Stomach (tissue), 9 donors: Measurements from ENCODE around the gene SP5. TPM values are rescaled to one million over a fixed set of nuclear protein-coding genes. Genes with fewer than 3 reads are reported as not detected.

Source experiments
- DNase-seq, 2 donors: peaks; one replicate each; pipeline versions ENCODE4 v3.0.0 to v3.0.0-alpha.2; 2013 to 2019
- H3K27ac ChIP-seq, 5 donors: fragments of 200-600 bp in 4 of 5; sonication (generic) in 4 of 5; one replicate each; pipeline ENCODE4 v1.5.1; 2013 to 2019; ENCODE audit warnings: mild to moderate bottlenecking in 1 of 5, moderate library complexity in 1 of 5
- H3K27me3 ChIP-seq, 3 donors: fragments of 200-600 bp; sonication (generic); one replicate each; pipeline ENCODE4 v1.5.1; 2017 to 2019; ENCODE audit warnings: mixed run types in 1 of 3
- H3K36me3 ChIP-seq, 4 donors: fragments of 200-600 bp; sonication (generic); 1 replicate in 3 of 4; 2 replicates in 1 of 4; pipeline ENCODE4 v1.5.1; 2016 to 2019
- H3K4me1 ChIP-seq, 4 donors: fragments of 200-600 bp; sonication (generic); one replicate each; pipeline ENCODE4 v1.5.1; 2016 to 2019
- H3K4me3 ChIP-seq, 4 donors: fragments of 200-600 bp; sonication (generic) in 3 of 4; one replicate each; pipeline ENCODE4 v1.5.1; 2016 to 2019; ENCODE audit warnings: mild to moderate bottlenecking in 1 of 4
- H3K9me3 ChIP-seq, 4 donors: fragments of 200-600 bp; sonication (generic); one replicate each; pipeline ENCODE4 v1.5.1; 2016 to 2019
- CTCF ChIP-seq, 7 experiments: fragments of 450-650 bp in 4 of 7; fragments of 200-600 bp in 3 of 7; sonication (generic) in 3 of 7; IDR thresholded peaks; one replicate each; pipeline ENCODE4 v1.5.1; 2016 to 2019; ENCODE audit warnings: antibody characterized with exemption in 7 of 7, control low read depth in 2 of 7, mild to moderate bottlenecking in 1 of 7
- EP300 ChIP-seq: sonication (generic); formaldehyde crosslinking; IDR thresholded peaks from one replicate; pipeline ENCODE4 v1.6.1; 2017; ENCODE audit warnings: antibody characterized with exemption
- POLR2A ChIP-seq, 4 donors: fragments of 450-650 bp; IDR thresholded peaks; one replicate each; pipeline ENCODE4 v1.6.1; 2016; ENCODE audit warnings: antibody characterized with exemption in 4 of 4, control low read depth in 2 of 4, mild to moderate bottlenecking in 1 of 4, moderate library complexity in 1 of 4
- POLR2AphosphoS5 ChIP-seq, 3 donors: sonication (generic); formaldehyde crosslinking; IDR thresholded peaks; one replicate each; pipeline ENCODE4 v1.6.1; 2016; ENCODE audit warnings: antibody characterized with exemption in 3 of 3
- WGBS, 5 donors: extraction: QIAGEN DNeasy Blood & Tissue Kit in 3 of 5; methylation state at CpG; one replicate each; pipeline versions ENCODE4 v1.1.5 to v1.1.7; 2013 to 2018; 5-methylcytosine and 5-hydroxymethylcytosine counted together
- intact Hi-C: fragments of 100-400 bp; cut with DNase I; formaldehyde crosslinking; loops from one replicate; pipeline ENCODE4 v1.15.1; 2023; ENCODE audit warnings: low total_unique reads
- polyA plus RNA-seq, 3 donors: library from polyadenylated mRNA; stranded (reverse); fragments of 200-250 nt; gene quantifications; one replicate each; pipeline ENCODE4 v1.2.3, GENCODE V29; 2013
- total RNA-seq, 5 donors: library from RNA; depleted of rRNA; stranded (reverse); fragments of >200 nt; gene quantifications; one replicate each; pipeline versions ENCODE4 v1.1.0 to v1.2.3, GENCODE V29; 2014 to 2016
- donor health status: healthy with polysubstance abuse.
- donor health status: Bipolar disorder and iron deficiency.
- donor health status: healthy.

Gene SP5
- total and polyA plus RNA-seq, 8 donors = 0.92 to 5.8 (median 3.0) TPM; not detected in 2

DNA sequence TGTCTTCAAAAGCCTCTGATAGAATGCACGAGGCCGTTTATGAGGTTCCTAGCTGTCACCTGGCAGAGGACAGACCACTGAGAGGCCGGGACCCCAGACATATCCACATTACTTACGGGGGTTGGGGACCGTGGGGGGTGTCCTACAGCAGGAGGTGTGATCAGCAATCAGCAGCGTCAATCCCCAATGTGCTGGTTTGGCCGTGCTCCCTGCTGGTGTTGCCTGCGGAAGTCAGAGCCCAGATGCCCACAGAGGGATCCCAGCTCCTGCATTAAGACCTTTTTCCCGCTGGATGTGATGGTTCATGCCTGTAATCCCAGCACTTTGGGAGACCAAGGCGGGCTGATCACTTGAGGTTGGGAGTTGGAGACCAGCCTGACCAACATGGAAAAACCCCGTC lies 20.8 kb upstream of the SP5 start:
- Histone ChIP-seq H3K4me1 (no peaks in the 10 kb centered on the region), H3K27ac (no peak overlapping the region), H3K36me3 (no peaks in the 10 kb centered on the region), H3K4me3 (no peak overlapping the region), H3K9me3 (no peaks in the 10 kb centered on the region), H3K27me3 (no peaks in the 10 kb centered on the region)
- no peak for DNase-seq
- TF ChIP-seq POLR2A (IDR thresholded peaks at IDR 0.05) (no peak), EP300 (no peak), CTCF (IDR thresholded peaks at IDR 0.05) (no peak), POLR2AphosphoS5 (IDR thresholded peaks at IDR 0.05) (no peak)
- 75 to 85% (median 80%) methylated on average over 11 of the region's 11 CpGs for WGBS, 5 donors
- intact Hi-C loops = no loop called here

DNA sequence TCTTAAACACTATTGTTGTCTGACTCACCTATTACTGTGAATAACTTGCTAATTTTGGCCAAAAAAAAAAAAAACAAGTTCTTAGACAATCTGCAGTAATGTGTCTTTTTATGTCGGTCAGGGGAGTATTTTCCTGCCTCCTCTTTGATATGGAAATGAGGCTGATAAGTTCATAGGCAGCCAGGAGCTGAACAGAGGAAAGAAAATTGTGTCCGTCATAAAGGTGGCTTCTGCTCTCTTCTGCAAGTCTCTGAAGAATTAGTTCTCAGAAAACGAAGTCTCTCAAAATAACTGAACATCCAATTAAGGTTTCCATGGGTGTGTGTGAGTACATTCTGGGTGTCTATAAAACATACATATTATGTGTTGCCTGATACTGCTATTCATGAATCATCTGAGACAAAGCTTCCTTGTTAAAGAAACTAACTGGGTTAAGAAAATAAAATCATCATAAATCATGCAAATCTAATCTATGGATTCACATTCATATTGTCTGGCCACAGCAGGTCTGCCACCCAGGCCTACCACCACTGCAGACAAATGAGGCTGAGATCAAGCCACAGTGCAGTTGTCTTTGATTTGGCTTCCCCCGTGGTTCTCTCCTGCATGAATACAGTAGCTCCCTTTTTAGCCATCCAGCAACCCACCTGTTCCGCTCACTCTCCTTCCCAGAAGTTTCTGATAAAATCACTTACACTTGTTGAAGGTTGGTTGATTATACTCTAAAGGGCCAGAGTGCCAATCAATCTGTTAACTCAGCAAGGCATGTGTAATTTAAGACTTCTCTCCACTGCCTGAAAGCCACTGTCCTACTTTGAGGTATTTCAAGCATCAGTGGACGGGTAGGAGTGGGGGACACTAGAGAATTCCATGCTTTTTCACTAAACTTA lies 19.4 kb upstream of the SP5 start:
- TF ChIP-seq CTCF (IDR thresholded peaks at IDR 0.05) = no peak
- no peak for TF ChIP-seq POLR2AphosphoS5 (IDR thresholded peaks at IDR 0.05)
- TF ChIP-seq POLR2A (IDR thresholded peaks at IDR 0.05) = no peak
- no peak for TF ChIP-seq EP300
- 58 to 73% (median 61%) methylated on average over 6 of the region's 6 CpGs for WGBS, 5 donors

GRCh38 chr2:170696948-170697347 lies 18.2 kb upstream of the SP5 start:
- Histone ChIP-seq H3K4me3 (no peak overlapping the region), H3K9me3 (no peaks in the 10 kb centered on the region), H3K27ac (no peak overlapping the region), H3K36me3 (no peaks in the 10 kb centered on the region), H3K27me3 (no peaks in the 10 kb centered on the region), H3K4me1 (no peaks in the 10 kb centered on the region)
- DNase-seq = no peak
- 74 to 85% (median 78%) methylated on average over 3 of the region's 3 CpGs for WGBS, 5 donors
- no peak for TF ChIP-seq POLR2AphosphoS5 (IDR thresholded peaks at IDR 0.05)
- TF ChIP-seq EP300 = no peak
- TF ChIP-seq CTCF (IDR thresholded peaks at IDR 0.05) = no peak
- no peak for TF ChIP-seq POLR2A (IDR thresholded peaks at IDR 0.05)
- intact Hi-C loops = no loop called here

More for the DNA sequence above, 19.4 kb upstream of the SP5 start:
- Histone ChIP-seq H3K27me3 (no peaks in the 10 kb centered on the region), H3K36me3 (no peaks in the 10 kb centered on the region), H3K27ac (no peak overlapping the region), H3K4me1 (no peaks in the 10 kb centered on the region), H3K9me3 (no peaks in the 10 kb centered on the region), H3K4me3 (no peak overlapping the region)
- no peak for DNase-seq
- intact Hi-C loops = no loop called here

DNA sequence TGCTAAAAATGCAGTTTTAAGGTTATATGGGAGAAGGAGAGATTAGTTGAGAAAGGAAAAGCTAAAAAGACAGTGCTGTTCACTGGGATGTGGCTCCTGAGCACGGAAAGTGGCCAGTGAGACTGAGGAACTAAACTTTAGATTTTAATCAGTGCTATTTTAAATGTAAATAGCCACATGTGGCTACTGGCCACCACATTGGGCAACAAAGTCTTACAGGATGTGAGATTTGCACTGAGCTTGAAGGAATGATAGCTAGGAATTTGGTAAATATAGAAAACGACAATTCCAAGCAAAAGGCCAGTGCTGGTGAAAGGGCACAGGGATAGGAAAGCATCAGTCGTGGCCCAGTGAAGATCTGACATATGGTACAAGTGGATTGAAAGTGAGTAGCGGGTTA lies 14.1 kb upstream of the SP5 start:
- 64 to 76% (median 68%) methylated on average over 4 of the region's 4 CpGs for WGBS, 5 donors
- intact Hi-C loops = no loop called here
- TF ChIP-seq CTCF (IDR thresholded peaks at IDR 0.05) (no peak), EP300 (no peak), POLR2A (IDR thresholded peaks at IDR 0.05) (no peak), POLR2AphosphoS5 (IDR thresholded peaks at IDR 0.05) (no peak)

More for the DNA sequence above, 14.1 kb upstream of the SP5 start:
- Histone ChIP-seq H3K27ac (no peak overlapping the region), H3K4me1 (no peaks in the 10 kb centered on the region), H3K4me3 (no peak overlapping the region), H3K27me3 (peaks cover 0 to 6% (median 0%) of the 10 kb centered on the region in 3 donors), H3K36me3 (no peaks in the 10 kb centered on the region), H3K9me3 (peaks cover 0 to 2% (median 0%) of the 10 kb centered on the region in 4 donors)
- DNase-seq = no peak
